ENCODE measurements around the gene CAMK1.

DNA sequence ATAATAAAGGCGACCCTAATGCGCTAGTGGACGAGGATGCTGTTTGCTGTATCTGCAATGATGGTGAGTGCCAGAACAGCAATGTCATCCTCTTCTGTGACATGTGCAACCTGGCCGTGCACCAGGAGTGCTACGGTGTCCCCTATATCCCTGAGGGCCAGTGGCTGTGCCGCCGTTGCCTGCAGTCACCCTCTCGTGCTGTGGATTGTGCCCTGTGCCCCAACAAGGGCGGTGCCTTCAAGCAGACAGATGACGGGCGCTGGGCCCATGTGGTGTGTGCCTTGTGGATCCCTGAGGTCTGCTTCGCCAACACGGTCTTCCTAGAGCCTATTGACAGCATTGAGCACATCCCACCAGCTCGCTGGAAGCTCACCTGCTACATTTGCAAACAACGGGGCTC is 30.6 kb downstream of the CAMK1 start:
- TF ChIP-seq, protein P1, sequence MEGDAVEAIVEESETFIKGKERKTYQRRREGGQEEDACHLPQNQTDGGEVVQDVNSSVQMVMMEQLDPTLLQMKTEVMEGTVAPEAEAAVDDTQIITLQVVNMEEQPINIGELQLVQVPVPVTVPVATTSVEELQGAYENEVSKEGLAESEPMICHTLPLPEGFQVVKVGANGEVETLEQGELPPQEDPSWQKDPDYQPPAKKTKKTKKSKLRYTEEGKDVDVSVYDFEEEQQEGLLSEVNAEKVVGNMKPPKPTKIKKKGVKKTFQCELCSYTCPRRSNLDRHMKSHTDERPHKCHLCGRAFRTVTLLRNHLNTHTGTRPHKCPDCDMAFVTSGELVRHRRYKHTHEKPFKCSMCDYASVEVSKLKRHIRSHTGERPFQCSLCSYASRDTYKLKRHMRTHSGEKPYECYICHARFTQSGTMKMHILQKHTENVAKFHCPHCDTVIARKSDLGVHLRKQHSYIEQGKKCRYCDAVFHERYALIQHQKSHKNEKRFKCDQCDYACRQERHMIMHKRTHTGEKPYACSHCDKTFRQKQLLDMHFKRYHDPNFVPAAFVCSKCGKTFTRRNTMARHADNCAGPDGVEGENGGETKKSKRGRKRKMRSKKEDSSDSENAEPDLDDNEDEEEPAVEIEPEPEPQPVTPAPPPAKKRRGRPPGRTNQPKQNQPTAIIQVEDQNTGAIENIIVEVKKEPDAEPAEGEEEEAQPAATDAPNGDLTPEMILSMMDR (conservative IDR thresholded peaks at IDR 0.05; ENCODE audit: low read depth, low read length): no peak
- TF ChIP-seq EZH2phosphoT487 (IDR thresholded peaks at IDR 0.05; ENCODE audit: borderline replicate concordance, low read length): no peak
- TF ChIP-seq EZH2 (IDR thresholded peaks at IDR 0.05; ENCODE audit: low read length, unreplicated experiment): no peak

Measured in PC-3 (cell line).